ENCODE data around the gene ADGRL1.

DNA sequence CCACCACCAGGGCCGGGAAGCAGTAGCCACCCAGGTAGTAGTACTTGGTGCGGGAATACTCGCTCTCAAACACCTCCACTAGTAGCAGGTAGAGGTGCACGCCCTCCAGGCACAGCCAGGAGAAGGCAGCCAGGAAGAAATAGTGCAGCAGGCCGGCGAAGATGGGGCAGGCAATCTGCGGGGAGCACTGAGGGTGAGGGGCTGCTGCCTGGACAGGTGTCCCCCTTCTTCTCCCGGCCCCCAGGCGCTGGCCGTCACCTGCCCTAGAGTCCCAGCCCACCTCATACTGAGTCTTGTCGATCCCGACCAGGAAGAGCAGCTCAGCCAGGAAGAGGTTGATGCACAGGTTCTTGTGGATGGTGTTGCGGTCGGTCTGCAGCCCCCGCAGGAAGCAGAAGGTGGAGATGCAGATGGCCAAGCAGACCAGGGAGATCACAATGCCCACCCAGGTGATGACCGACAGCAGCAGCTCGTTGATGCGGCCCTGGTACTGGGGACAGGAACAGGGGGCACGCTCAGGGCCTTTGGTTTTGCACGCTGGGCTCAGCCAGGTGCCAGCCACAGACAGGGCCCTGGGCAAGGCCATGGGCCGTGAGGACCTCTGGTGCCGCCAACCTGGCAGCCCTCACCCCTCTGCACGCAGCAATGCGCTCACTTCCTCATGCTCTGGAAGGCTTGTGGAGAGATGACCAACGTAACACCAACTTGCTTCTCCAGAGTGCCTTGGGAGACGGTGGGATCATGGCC lies 48.8 kb downstream of the ADGRL1 start:
- TF ChIP-seq EZH2 (IDR thresholded peaks at IDR 0.05; ENCODE audit: low read length, unreplicated experiment) (no peak), EZH2phosphoT487 (IDR thresholded peaks at IDR 0.05; ENCODE audit: borderline replicate concordance, low read length) (no peak)
- TF ChIP-seq, protein P1, sequence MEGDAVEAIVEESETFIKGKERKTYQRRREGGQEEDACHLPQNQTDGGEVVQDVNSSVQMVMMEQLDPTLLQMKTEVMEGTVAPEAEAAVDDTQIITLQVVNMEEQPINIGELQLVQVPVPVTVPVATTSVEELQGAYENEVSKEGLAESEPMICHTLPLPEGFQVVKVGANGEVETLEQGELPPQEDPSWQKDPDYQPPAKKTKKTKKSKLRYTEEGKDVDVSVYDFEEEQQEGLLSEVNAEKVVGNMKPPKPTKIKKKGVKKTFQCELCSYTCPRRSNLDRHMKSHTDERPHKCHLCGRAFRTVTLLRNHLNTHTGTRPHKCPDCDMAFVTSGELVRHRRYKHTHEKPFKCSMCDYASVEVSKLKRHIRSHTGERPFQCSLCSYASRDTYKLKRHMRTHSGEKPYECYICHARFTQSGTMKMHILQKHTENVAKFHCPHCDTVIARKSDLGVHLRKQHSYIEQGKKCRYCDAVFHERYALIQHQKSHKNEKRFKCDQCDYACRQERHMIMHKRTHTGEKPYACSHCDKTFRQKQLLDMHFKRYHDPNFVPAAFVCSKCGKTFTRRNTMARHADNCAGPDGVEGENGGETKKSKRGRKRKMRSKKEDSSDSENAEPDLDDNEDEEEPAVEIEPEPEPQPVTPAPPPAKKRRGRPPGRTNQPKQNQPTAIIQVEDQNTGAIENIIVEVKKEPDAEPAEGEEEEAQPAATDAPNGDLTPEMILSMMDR (conservative IDR thresholded peaks at IDR 0.05; ENCODE audit: low read depth, low read length) = no peak
